HG03039 (cell line): ENCODE results near the gene HNF1A.

Source experiments
- ATAC-seq: cut with Tn5 transposase; IDR thresholded peaks from one replicate; pipeline ENCODE4 v1.9.1; 2021; ENCODE audit warnings: mild to moderate bottlenecking, moderate library complexity; ENCODE audit not compliant: unreplicated experiment

The HNF1A gene

GRCh38 chr12:121008347-121009098, 30.2 kb downstream of the HNF1A start:
- ATAC-seq: no peak

- ATAC-seq: no peak
These were observed 31.4 kb downstream of the HNF1A start for GRCh38 chr12:121009741-121010140.

GRCh38 chr12:121010860-121011259, 32.5 kb downstream of the HNF1A start:
- no peak for ATAC-seq

- ATAC-seq: no peak
These were observed 33.5 kb downstream of the HNF1A start for GRCh38 chr12:121011820-121012219.

GRCh38 chr12:121013715-121014114, 35.4 kb downstream of the HNF1A start:
- no peak for ATAC-seq

- ATAC-seq: peak; percentile 85
These were observed 37.8 kb downstream of the HNF1A start, which contains the start of gene C12orf43 for GRCh38 chr12:121015825-121016766. TSS of gene C12orf43 (minus strand) at chr12:121016487. CDS start at chr12:121016474, 13 bp downstream.

GRCh38 chr12:121017966-121018491, 39.7 kb downstream of the HNF1A start:
- ATAC-seq: no peak

GRCh38 chr12:121018860-121019617, 40.7 kb downstream of the HNF1A start:
- no peak for ATAC-seq

- ATAC-seq: no peak
These were observed 43.4 kb downstream of the HNF1A start for GRCh38 chr12:121021754-121022153.

- no peak for ATAC-seq
These were observed 44.4 kb downstream of the HNF1A start for GRCh38 chr12:121022713-121023112.

GRCh38 chr12:121023799-121024198, 45.5 kb downstream of the HNF1A start:
- no peak for ATAC-seq

GRCh38 chr12:121025442-121026226, 47.3 kb downstream of the HNF1A start:
- no peak for ATAC-seq

GRCh38 chr12:121026274-121027045, 48.1 kb downstream of the HNF1A start:
- no peak for ATAC-seq

GRCh38 chr12:121030576-121031212, 52.4 kb downstream of the HNF1A start:
- ATAC-seq: no peak

GRCh38 chr12:121033625-121034349, 55.4 kb downstream of the HNF1A start:
- no peak for ATAC-seq

- ATAC-seq: no peak
These were observed 56.4 kb downstream of the HNF1A start for GRCh38 chr12:121034616-121035305.

- ATAC-seq: no peak
These were observed 58.5 kb downstream of the HNF1A start for GRCh38 chr12:121036810-121037326.
